ENCODE measurements around the gene C1orf216. TPM values are rescaled to one million over a fixed set of nuclear protein-coding genes. Genes with fewer than 3 reads are reported as not detected.
A peak's percentile ranks its signal among the peaks of the same experiment; 100 is the strongest.
"Not testable (repeated sequence)": the region's sequence is repeated elsewhere in the genome, so short reads cannot be mapped to it uniquely, and the experiment has no call there.

C1orf216 gene
- total RNA-seq, 1 experiment from 2014 or later = 10.1 TPM

GRCh38 chr1:35702508-35702907 lies 16.2 kb downstream of the C1orf216 start:
- TF ChIP-seq GTF2I (CRISPR knock-in tag; conservative IDR thresholded peaks at IDR 0.05) = no peak
- no peak for TF ChIP-seq IRF1 (CRISPR knock-in tag; IDR thresholded peaks at IDR 0.05)
- no peak for TF ChIP-seq ZNF232 (CRISPR knock-in tag; IDR thresholded peaks at IDR 0.05)
- TF ChIP-seq FOXP1 (CRISPR knock-in tag; IDR thresholded peaks at IDR 0.05; ENCODE audit: borderline replicate concordance) = no peak
- TF ChIP-seq IRF2 (CRISPR knock-in tag; IDR thresholded peaks at IDR 0.05; ENCODE audit: borderline replicate concordance, low read depth) = no peak
- no peak for TF ChIP-seq ZNF423 (CRISPR knock-in tag; IDR thresholded peaks at IDR 0.05)
- no peak for TF ChIP-seq JUN (CRISPR knock-in tag; IDR thresholded peaks at IDR 0.05)
- TF ChIP-seq ZNF512 (CRISPR knock-in tag; IDR thresholded peaks at IDR 0.05; ENCODE audit: borderline replicate concordance) = no peak
- TF ChIP-seq E2F4 (CRISPR knock-in tag; IDR thresholded peaks at IDR 0.05; ENCODE audit: borderline replicate concordance, low read depth) = no peak
- TF ChIP-seq PRRX2 (CRISPR knock-in tag; IDR thresholded peaks at IDR 0.05) = no peak
- no peak for TF ChIP-seq PRDM15 (CRISPR knock-in tag; IDR thresholded peaks at IDR 0.05)
- TF ChIP-seq ZNF532 (CRISPR knock-in tag; IDR thresholded peaks at IDR 0.05; ENCODE audit: borderline replicate concordance) = no peak
- TF ChIP-seq SMAD3 (CRISPR knock-in tag; IDR thresholded peaks at IDR 0.05; ENCODE audit: borderline replicate concordance) = no peak
- TF ChIP-seq USF2 (CRISPR knock-in tag; IDR thresholded peaks at IDR 0.05) = no peak
- no peak for TF ChIP-seq ARID4B (CRISPR knock-in tag; IDR thresholded peaks at IDR 0.05; ENCODE audit: borderline replicate concordance)
- TF ChIP-seq CREB1 (CRISPR knock-in tag; IDR thresholded peaks at IDR 0.05) = no peak
- TF ChIP-seq KAT7 (CRISPR knock-in tag; IDR thresholded peaks at IDR 0.05; ENCODE audit: borderline replicate concordance) = no peak
- ChIA-PET CTCF (interaction anchor here (0.5 to 5.3 kb wide), 12 partner anchors 11 to 257 kb away, joined by 3 to 47 read pairs (median 6); partner anchors contain the start of gene C1orf216), POLR2A (interaction anchor here (1.1 kb wide), 1 partner anchor 79 kb away, joined by 3 read pairs; no protein-coding TSS in a partner anchor)
- Mint-ChIP-seq H3K27me3 (ENCODE audit: low read depth) (peaks cover 42% of the 10 kb centered on the region), H3K27ac (no peak overlapping the region), H3K4me3 (peak overlapping the region; percentile 33), H3K36me3 (peaks cover 5% of the 10 kb centered on the region), H3K4me1 (peaks cover 45% of the 10 kb centered on the region), H3K9me3 (peaks cover 12% of the 10 kb centered on the region)
- ATAC-seq (peak; percentile 10; the same call in 1 of the 2 replicates), DNase-seq (ENCODE audit: low spot score) (no peak)

- H3K27ac Mint-ChIP-seq; H3K36me3 Mint-ChIP-seq; ATAC-seq; DNase-seq (ENCODE audit: low spot score); POLR2A ChIA-PET: not testable (repeated sequence)
- peaks cover 13% of the 10 kb centered on the region for H3K9me3 Mint-ChIP-seq
- peak overlapping the region; percentile 72; the same call in 1 of the 2 replicates for H3K4me3 Mint-ChIP-seq
- H3K4me1 Mint-ChIP-seq = peaks cover 33% of the 10 kb centered on the region
- H3K27me3 Mint-ChIP-seq (ENCODE audit: low read depth) = peaks cover 25% of the 10 kb centered on the region
- CTCF ChIA-PET = interaction anchor here (1.0 to 1.7 kb wide), 4 partner anchors 11 to 53 kb away, joined by 3 to 10 read pairs (median 4); no protein-coding TSS in a partner anchor
These were observed 19.5 kb downstream of the C1orf216 start for GRCh38 chr1:35699152-35699551.

Measured in WTC11 (cell line).